Heart left ventricle (tissue), 13 donors: ENCODE results near the gene OR2AG2.

ENCODE experiments used
- POLR2A ChIP-seq, 2 donors: fragments of 450-650 bp; IDR thresholded peaks; one replicate each; pipeline ENCODE4 v1.6.1; 2017; ENCODE audit warnings: antibody characterized with exemption in 2 of 2, mild to moderate bottlenecking in 2 of 2, moderate library complexity in 2 of 2
- TF ChIP-seq, protein P1 (sequence below), 12 donors: fragments of 200-600 bp; sonication (generic) in 4 of 12; IDR thresholded peaks; one replicate each; pipeline versions ENCODE4 v1.5.0 to v1.8.0; 2018 to 2022; ENCODE audit warnings: antibody characterized with exemption in 12 of 12, mild to moderate bottlenecking in 5 of 12
- donor health status: ischemic (EF 13 %, LVEDD 7.1; RV severe dilation, severe dysfunction).
- donor health status: DM: no; HTN: yes; CAD: no.
- donor health status: DM: no; HTN: no; CAD: no.
- donor health status: ischemic (EF 25% LVEDD 6.9; RV normal size, moderate dysfunction).
- donor health status: ischemic (EF 25% LVEDD 5.7; RV mildly dilated, moderate dysfunction).
- donor health status: ischemic (EF 35%, LVEDD 5.7; RV mildly dilated, moderate dysfunction).
- donor health status: nonischemic (EF 11% LVEDD 7.7; RV severe dilation, severe dysfunction).
- donor health status: DM: yes; HTN: yes; CAD: no.
- donor health status: PGD.
- donor health status: ischemic (EF 29% LVEDD 5.4; RV normal size, mild dysfunction).
- donor health status: nonischemic (EF 23%, LVEDD 6.1; RV moderate dilation, normal function).

GRCh38 chr11:6717426-6717825, 54.4 kb downstream of the OR2AG2 start:
- TF ChIP-seq, protein P1, sequence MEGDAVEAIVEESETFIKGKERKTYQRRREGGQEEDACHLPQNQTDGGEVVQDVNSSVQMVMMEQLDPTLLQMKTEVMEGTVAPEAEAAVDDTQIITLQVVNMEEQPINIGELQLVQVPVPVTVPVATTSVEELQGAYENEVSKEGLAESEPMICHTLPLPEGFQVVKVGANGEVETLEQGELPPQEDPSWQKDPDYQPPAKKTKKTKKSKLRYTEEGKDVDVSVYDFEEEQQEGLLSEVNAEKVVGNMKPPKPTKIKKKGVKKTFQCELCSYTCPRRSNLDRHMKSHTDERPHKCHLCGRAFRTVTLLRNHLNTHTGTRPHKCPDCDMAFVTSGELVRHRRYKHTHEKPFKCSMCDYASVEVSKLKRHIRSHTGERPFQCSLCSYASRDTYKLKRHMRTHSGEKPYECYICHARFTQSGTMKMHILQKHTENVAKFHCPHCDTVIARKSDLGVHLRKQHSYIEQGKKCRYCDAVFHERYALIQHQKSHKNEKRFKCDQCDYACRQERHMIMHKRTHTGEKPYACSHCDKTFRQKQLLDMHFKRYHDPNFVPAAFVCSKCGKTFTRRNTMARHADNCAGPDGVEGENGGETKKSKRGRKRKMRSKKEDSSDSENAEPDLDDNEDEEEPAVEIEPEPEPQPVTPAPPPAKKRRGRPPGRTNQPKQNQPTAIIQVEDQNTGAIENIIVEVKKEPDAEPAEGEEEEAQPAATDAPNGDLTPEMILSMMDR (IDR thresholded peaks at IDR 0.05), result no peak
- TF ChIP-seq POLR2A (IDR thresholded peaks at IDR 0.05), result no peak
